Caco-2 (cell line): ENCODE data around the gene AHCY. TPM values are rescaled to one million over a fixed set of nuclear protein-coding genes. Genes with fewer than 3 reads are reported as not detected.
"Not testable (repeated sequence)": the region's sequence is repeated elsewhere in the genome, so short reads cannot be mapped to it uniquely, and the experiment has no call there.

ENCODE experiments used
- BruUV-seq: library from RNA; stranded (reverse); fragments of 400-500 nt; replicated peaks from 2 replicates; lab custom pipeline; 2021; lab: Mats Ljungman, UMichigan
- CTCF ChIA-PET: fragments of 300-600 bp; sonication (Branson Sonifier 250); formaldehyde crosslinking; loops from one replicate; lab custom pipeline; 2022; ENCODE audit warnings: antibody characterized with exemption; lab: Charles Lee
- POLR2A ChIA-PET: fragments of 300-600 bp; sonication (Branson Sonifier 250); formaldehyde crosslinking; loops from one replicate; lab custom pipeline; 2022; ENCODE audit warnings: antibody characterized with exemption; lab: Charles Lee
- DNase-seq, 2 experiments: peaks; one replicate each; pipeline versions ENCODE4 v3.0.0 to v3.0.0-alpha.2; 2020 to 2022
- H3K27me3 ChIP-seq: replicated peaks from 2 replicates; pipeline ENCODE4 v1.6.0; 2011; ENCODE audit warnings: low read length; ENCODE audit not compliant: control insufficient read depth, insufficient read depth
- H3K36me3 ChIP-seq: 2 replicates; pipeline ENCODE4 v1.5.1; 2011; ENCODE audit warnings: low read length; ENCODE audit not compliant: control insufficient read depth, insufficient read depth
- H3K4me1 ChIP-seq: fragments of 250-450 bp; sonication (Bioruptor Pico); 2 replicates; pipeline ENCODE4 v1.5.1; 2020; ENCODE audit warnings: mild to moderate bottlenecking
- H3K4me3 ChIP-seq: 2 replicates; pipeline ENCODE4 v1.5.1; 2011; ENCODE audit warnings: low read depth, mild to moderate bottlenecking, control low read depth, low read length
- H3K9me3 ChIP-seq: fragments of 250-450 bp; sonication (Bioruptor Pico); 2 replicates; pipeline ENCODE4 v1.5.1; 2020; ENCODE audit warnings: mild to moderate bottlenecking, moderate library complexity
- H3K27ac Mint-ChIP-seq: one replicate; pipeline ENCODE4 v1.8.0; 2022; ENCODE audit warnings: mixed read lengths; ENCODE audit not compliant: unreplicated experiment
- H3K27me3 Mint-ChIP-seq: one replicate; pipeline ENCODE4 v1.8.0; 2022; ENCODE audit warnings: mixed read lengths; ENCODE audit not compliant: insufficient read depth, unreplicated experiment
- H3K36me3 Mint-ChIP-seq: one replicate; pipeline ENCODE4 v1.8.0; 2022; ENCODE audit warnings: mild to moderate bottlenecking, mixed read lengths; ENCODE audit not compliant: insufficient read depth, unreplicated experiment
- H3K4me1 Mint-ChIP-seq: one replicate; pipeline ENCODE4 v1.8.0; 2022; ENCODE audit warnings: low read depth, mixed read lengths; ENCODE audit not compliant: unreplicated experiment
- H3K4me3 Mint-ChIP-seq: one replicate; pipeline ENCODE4 v1.8.0; 2022; ENCODE audit warnings: mild to moderate bottlenecking, moderate library complexity, mixed read lengths; ENCODE audit not compliant: unreplicated experiment
- H3K9me3 Mint-ChIP-seq: one replicate; pipeline ENCODE4 v1.8.0; 2022; ENCODE audit warnings: mixed read lengths; ENCODE audit not compliant: unreplicated experiment
- CTCF ChIP-seq, 2 experiments: fragments of 200-600 bp in 1 of 2; IDR thresholded peaks; 1 replicate in 1 of 2; 2 replicates in 1 of 2; pipeline versions ENCODE4 v1.5.1 to v1.8.0; 2011 to 2022; ENCODE audit warnings: antibody characterized with exemption in 1 of 2, control low read depth in 1 of 2, inconsistent platforms in 1 of 2, low read depth in 1 of 2, low read length in 1 of 2, mild to moderate bottlenecking in 1 of 2, moderate library complexity in 1 of 2; ENCODE audit not compliant: insufficient read depth in 1 of 2, severe bottlenecking in 1 of 2, unreplicated experiment in 1 of 2
- intact Hi-C: fragments of 100-400 bp; cut with micrococcal nuclease; formaldehyde crosslinking; loops from one replicate; pipeline ENCODE4 v1.10.0; 2022; ENCODE audit not compliant: unreplicated experiment
- total RNA-seq: library from RNA; stranded (reverse); gene quantifications from 2 replicates; pipeline ENCODE4 v1.2.3, GENCODE V29; 2022

Gene AHCY
- total RNA-seq, 1 experiment from 2014 or later, result 665 TPM

DNA sequence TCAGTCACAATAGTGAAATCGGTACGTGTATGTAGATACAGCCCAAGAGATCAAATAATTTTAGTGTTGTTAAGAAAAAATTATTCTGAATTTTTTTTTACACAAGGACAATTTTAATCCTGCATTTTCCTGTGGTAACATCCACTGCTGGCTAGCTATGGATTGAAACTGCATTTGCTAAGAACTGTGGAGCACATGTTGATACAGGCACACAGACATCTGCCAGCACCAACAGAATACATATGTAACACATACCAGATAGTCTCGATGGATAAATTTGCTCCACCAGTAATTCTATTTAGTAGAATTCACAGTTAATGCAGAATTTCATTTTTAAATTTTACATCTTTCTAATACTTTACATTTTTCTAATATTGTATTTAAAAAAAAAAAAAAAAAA is 59.8 kb downstream of the AHCY start:
- Histone ChIP-seq H3K4me1 (no peaks in the 10 kb centered on the region), H3K27me3 (no peaks in the 10 kb centered on the region), H3K36me3 (no peaks in the 10 kb centered on the region), H3K4me3 (no peak overlapping the region), H3K9me3 (peaks cover 4% of the 10 kb centered on the region; the same call in 1 of the 2 replicates)
- POLR2A ChIA-PET, result interaction anchor here (0.7 kb wide), 1 partner anchor 8 kb away, joined by 5 read pairs; no protein-coding TSS in a partner anchor
- Mint-ChIP-seq H3K4me3 (no peak overlapping the region), H3K4me1 (no peaks in the 10 kb centered on the region), H3K27me3 (peaks cover 18% of the 10 kb centered on the region), H3K36me3 (no peaks in the 10 kb centered on the region), H3K27ac (no peak overlapping the region), H3K9me3 (peaks cover 8% of the 10 kb centered on the region)
- CTCF ChIA-PET, result interaction anchor here (1.0 kb wide), 1 partner anchor 12 kb away, joined by 3 read pairs; no protein-coding TSS in a partner anchor
- BruUV-seq, result no TSS peak
- intact Hi-C loops, result no loop called here
- no peak for TF ChIP-seq CTCF (IDR thresholded peaks at IDR 0.05; ENCODE audit: insufficient read depth in 1 of 2, low read depth in 1 of 2, low read length in 1 of 2, severe bottlenecking in 1 of 2, unreplicated experiment in 1 of 2)
- DNase-seq, result no peak

- Histone ChIP-seq H3K9me3 (peaks cover 9% of the 10 kb centered on the region; the same call in 1 of the 2 replicates), H3K4me1 (no peaks in the 10 kb centered on the region), H3K36me3 (no peaks in the 10 kb centered on the region), H3K4me3 (no peak overlapping the region), H3K27me3 (no peaks in the 10 kb centered on the region)
- POLR2A ChIA-PET, result no interaction called here
- intact Hi-C loops, result no loop called here
- TF ChIP-seq CTCF (IDR thresholded peaks at IDR 0.05; ENCODE audit: insufficient read depth in 1 of 2, low read depth in 1 of 2, low read length in 1 of 2, severe bottlenecking in 1 of 2, unreplicated experiment in 1 of 2), result no peak
- CTCF ChIA-PET, result interaction anchor here (0.6 to 1.0 kb wide), 2 partner anchors 12 to 30 kb away, joined by 3 read pairs; no protein-coding TSS in a partner anchor
- Mint-ChIP-seq H3K9me3 (peaks cover 13% of the 10 kb centered on the region), H3K27ac (no peak overlapping the region), H3K4me3 (no peak overlapping the region), H3K36me3 (no peaks in the 10 kb centered on the region), H3K4me1 (no peaks in the 10 kb centered on the region), H3K27me3 (peaks cover 22% of the 10 kb centered on the region)
- DNase-seq, result no peak
- no TSS peak for BruUV-seq
Observed at GRCh38 chr20:34242879-34243278, 60.3 kb downstream of the AHCY start.

GRCh38 chr20:34242015-34242414 is 61.1 kb downstream of the AHCY start:
- BruUV-seq, H3K4me1 Mint-ChIP-seq, POLR2A ChIA-PET, intact Hi-C loops, H3K27ac Mint-ChIP-seq, H3K27me3 ChIP-seq, DNase-seq, H3K4me3 ChIP-seq, H3K36me3 ChIP-seq, H3K36me3 Mint-ChIP-seq, H3K4me1 ChIP-seq, H3K4me3 Mint-ChIP-seq: not testable (repeated sequence)
- H3K9me3 Mint-ChIP-seq, result peaks cover 21% of the 10 kb centered on the region
- peaks cover 16% of the 10 kb centered on the region for H3K9me3 ChIP-seq
- peaks cover 24% of the 10 kb centered on the region for H3K27me3 Mint-ChIP-seq
- CTCF ChIA-PET, result interaction anchor here (0.6 to 1.0 kb wide), 2 partner anchors 14 to 31 kb away, joined by 3 read pairs; no protein-coding TSS in a partner anchor
